HFF-Myc (cell line): ENCODE measurements around the gene CISD1.
A peak's percentile ranks its signal among the peaks of the same experiment; 100 is the strongest.

Source experiments
- DNase-seq: peaks from one replicate; pipeline ENCODE4 v3.0.0-alpha.2; 2011; ENCODE audit warnings: low read depth; ENCODE audit errors: extremely low read depth
- H3K4me3 ChIP-seq: replicated peaks from 2 replicates; pipeline ENCODE4 v1.5.1; 2011; ENCODE audit warnings: low read depth, mild to moderate bottlenecking, control low read depth, low read length
- TF ChIP-seq, protein P1 (sequence below): IDR thresholded peaks from 2 replicates; pipeline ENCODE4 v1.5.1; 2012; ENCODE audit warnings: mild to moderate bottlenecking, low read depth, low read length, control low read depth; ENCODE audit errors: missing control alignments

CISD1 gene

DNA sequence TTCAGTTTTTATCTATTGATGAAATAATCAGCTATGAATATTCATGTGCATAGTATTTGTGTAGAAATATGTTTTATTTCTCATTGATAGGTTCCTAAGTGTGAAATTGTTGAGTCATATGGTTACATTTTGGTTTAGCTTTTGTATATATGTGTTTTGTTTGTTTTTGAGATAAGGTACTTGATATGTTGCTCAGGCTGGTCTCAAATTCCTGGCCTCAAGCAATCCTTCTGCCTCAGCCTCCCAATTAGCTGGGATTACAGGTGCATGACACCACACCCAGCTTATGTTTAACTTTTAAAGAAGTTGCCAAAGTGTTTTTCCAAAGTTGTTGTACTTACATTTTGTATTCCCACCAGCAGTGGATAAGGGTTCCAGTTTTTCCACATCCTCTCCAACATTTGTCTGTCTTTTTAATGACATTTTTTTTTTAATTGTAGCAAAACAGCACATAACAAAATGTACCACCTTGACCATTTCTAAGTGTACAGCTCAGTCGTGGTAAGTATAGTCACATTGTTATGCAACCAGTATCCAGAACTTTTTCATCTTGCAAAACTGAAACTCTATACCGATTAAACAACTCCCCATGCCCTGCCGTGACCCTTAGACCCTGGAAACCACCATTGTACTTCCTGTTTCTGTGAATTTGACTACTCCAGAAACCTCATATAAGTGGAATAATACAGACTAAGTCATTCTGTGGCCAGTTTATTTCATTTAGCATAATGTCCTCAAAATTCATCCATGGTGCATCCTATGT is 53.3 kb downstream of the CISD1 start:
- no peak overlapping the region for H3K4me3 ChIP-seq
- TF ChIP-seq, protein P1, sequence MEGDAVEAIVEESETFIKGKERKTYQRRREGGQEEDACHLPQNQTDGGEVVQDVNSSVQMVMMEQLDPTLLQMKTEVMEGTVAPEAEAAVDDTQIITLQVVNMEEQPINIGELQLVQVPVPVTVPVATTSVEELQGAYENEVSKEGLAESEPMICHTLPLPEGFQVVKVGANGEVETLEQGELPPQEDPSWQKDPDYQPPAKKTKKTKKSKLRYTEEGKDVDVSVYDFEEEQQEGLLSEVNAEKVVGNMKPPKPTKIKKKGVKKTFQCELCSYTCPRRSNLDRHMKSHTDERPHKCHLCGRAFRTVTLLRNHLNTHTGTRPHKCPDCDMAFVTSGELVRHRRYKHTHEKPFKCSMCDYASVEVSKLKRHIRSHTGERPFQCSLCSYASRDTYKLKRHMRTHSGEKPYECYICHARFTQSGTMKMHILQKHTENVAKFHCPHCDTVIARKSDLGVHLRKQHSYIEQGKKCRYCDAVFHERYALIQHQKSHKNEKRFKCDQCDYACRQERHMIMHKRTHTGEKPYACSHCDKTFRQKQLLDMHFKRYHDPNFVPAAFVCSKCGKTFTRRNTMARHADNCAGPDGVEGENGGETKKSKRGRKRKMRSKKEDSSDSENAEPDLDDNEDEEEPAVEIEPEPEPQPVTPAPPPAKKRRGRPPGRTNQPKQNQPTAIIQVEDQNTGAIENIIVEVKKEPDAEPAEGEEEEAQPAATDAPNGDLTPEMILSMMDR: no peak
- DNase-seq: no peak

DNA sequence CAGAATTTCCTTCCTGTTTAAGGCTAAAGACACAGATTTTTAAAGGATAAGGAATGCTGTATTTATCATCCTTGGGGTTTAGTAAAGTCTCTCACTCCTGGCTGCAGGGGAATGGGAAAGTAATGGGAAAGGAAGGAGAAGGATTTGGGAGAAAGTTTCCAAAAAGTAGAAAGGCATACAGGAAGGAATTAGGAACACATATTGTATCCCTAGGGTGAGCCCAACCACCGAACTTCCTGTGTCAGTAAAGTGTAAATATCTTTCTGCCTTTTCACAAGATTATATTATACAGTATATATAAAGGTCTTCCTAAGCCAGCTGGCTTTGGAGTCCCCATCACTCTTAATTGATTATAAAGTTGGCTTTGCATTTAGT is 53.9 kb downstream of the CISD1 start:
- no peak for DNase-seq
- no peak overlapping the region for H3K4me3 ChIP-seq
- TF ChIP-seq, protein P1: no peak

DNA sequence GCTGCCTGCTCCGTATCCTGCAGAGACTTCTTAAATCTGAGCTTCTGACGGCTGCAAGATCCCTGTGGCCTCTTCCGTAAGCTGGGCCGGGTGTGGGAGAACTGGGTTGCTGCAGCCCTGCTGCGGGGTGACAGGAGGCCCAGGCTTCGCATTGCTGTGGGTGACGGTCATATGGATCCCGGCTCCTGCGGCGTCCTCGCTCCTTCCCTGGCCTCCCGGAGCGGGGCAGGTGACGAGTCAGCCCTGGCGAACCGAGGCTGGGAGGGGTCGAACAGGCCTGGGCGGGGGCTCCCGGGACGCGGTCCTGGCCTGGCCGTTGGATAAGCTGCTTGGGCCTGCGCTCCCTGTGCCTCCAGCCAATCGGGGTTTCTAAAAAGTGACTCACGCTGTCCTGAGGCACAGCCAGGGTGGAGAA is 58.0 kb downstream of the CISD1 start:
- TF ChIP-seq, protein P1: no peak
- no peak for DNase-seq
- no peak overlapping the region for H3K4me3 ChIP-seq

DNA sequence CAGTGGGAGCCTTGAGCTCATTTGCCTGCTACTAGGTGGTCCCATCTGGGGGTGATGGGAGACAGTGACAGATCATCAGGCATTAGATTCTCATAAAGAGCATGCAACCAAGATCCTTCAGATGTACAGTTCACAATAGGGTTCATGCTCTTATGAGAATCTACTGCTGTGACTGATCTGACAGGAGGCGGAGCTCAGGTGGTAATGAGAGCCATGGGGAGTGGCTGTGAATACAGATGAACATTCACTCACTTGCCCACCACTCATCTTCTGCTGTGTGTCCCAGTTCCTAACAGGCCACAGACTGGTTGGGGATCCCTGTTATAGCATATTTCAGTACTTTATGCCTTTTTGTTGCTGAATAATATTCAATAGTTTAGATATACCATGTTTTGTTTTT is 59.3 kb downstream of the CISD1 start:
- DNase-seq: no peak
- H3K4me3 ChIP-seq: no peak overlapping the region
- TF ChIP-seq, protein P1: no peak

DNA sequence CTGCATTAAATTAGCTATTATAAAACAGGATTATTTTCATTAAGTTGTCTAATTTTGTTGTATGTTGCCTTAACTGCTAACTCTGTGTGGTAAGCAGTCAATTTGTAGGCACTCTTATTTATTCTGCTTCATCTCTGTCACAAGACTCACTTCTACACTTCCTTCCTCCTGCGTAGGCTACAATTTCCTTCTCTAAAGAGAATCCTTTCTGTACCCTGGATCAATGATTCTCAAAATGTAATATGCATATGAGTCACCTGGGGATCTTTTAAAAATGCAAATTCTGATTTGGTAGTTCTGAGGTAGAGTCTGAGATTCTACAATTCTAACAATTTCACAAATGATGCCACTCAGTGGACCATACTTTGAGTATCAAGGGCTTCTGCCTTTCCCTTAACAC is 61.5 kb downstream of the CISD1 start:
- H3K4me3 ChIP-seq: no peak overlapping the region
- TF ChIP-seq, protein P1: no peak
- DNase-seq: no peak

DNA sequence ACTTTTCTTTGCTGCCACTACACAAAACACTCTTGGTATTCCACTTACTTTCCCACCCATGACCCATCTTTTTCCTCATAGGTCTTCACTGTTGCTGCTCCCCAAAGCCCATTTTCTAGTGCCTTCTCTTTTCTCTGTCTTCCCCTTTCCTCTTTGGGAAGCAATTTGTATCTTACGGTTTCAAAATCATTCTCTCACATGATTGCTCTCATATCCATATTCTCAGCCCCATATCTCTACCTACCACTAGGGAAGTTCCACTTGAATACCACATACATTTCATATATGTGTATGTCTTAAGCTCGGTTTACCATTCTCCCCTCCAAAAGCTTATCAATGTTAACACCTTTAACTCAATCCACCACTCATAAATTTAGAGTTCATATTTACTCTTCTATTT is 62.7 kb downstream of the CISD1 start:
- TF ChIP-seq, protein P1: no peak
- no peak overlapping the region for H3K4me3 ChIP-seq
- DNase-seq: no peak

DNA sequence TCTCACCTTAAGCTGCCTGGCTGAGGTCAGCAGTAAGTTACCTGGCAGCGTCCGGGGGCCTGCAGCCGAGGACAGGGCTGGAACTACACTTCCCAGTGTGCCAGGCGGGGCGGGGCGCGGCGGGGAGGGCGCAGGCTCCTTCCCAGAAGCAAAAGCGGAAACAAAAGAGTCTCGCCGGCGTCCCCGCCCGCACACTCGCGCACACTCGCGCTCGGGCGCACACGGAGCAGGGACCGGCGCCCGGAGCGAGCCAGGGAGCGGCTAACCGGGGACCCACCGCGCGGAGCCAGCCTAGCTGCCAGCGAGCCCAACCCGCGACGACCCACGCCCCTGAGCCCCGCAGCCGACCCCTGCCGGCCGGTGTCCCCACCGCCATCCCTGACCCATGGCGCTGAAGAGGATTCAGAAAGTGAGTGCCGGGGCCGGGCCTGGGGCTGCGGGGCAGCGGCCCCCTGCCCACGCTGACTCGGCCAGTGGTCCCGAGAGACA is 65.9 kb downstream of the CISD1 start, which contains the start of gene UBE2D1:
Gene UBE2D1, plus strand, starts transcription at position 190 of the 489 bp plus-strand sequence. Its CDS starts 196 bp downstream, at position 386.
- no peak for DNase-seq
- TF ChIP-seq, protein P1: no peak
- H3K4me3 ChIP-seq: peak within 1 kb of the TSS; percentile 87
